Measurements from ENCODE around the gene CLDN4. TPM values are rescaled to one million over a fixed set of nuclear protein-coding genes. Genes with fewer than 3 reads are reported as not detected.
"Not testable (repeated sequence)": the region's sequence is repeated elsewhere in the genome, so short reads cannot be mapped to it uniquely, and the experiment has no call there.

CLDN4 gene, protein sequence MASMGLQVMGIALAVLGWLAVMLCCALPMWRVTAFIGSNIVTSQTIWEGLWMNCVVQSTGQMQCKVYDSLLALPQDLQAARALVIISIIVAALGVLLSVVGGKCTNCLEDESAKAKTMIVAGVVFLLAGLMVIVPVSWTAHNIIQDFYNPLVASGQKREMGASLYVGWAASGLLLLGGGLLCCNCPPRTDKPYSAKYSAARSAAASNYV
- 0.79 TPM for total RNA-seq
- polyA plus RNA-seq = under 1 TPM; 0.10 to 0.63 (median 0.23) TPM

- H3K27me3 ChIP-seq (ENCODE audit: control insufficient read depth, insufficient read depth, low read length) = no peaks in the 10 kb centered on the region
- no peaks in the 10 kb centered on the region for H3K36me3 ChIP-seq (ENCODE audit: control insufficient read depth, insufficient read depth, low read length)
- Mint-ChIP-seq H3K4me3 (peak within 1 kb of the TSS in 2 of 4 donors; percentile 38 to 41), H3K4me1 (peaks cover 14 to 38% (median 27%) of the 10 kb centered on the region in 4 donors), H3K27ac (peak within 1 kb of the TSS in 2 of 3 donors; percentile 35 to 89), H3K27me3 (no peaks in the 10 kb centered on the region), H3K36me3 (no peaks in the 10 kb centered on the region), H3K9me3 (peaks cover 0 to 2% (median 0%) of the 10 kb centered on the region in 7 donors)
- peaks cover 26% of the 10 kb centered on the region for H3K4me1 ChIP-seq (ENCODE audit: control insufficient read depth, insufficient read depth, low read length, poor library complexity, severe bottlenecking)
- H3K4me3 ChIP-seq (ENCODE audit: low read depth, low read length) = no peak within 1 kb of the TSS
- no peaks in the 10 kb centered on the region for H3K9me3 ChIP-seq (ENCODE audit: control insufficient read depth in 2 of 2, low read length in 2 of 2)
- no peak within 1 kb of the TSS for H3K27ac ChIP-seq (ENCODE audit: insufficient read depth, low read length, poor library complexity, severe bottlenecking)
- no peak for ATAC-seq (ENCODE audit: low read depth in 2 of 2)
- DNase-seq = no peak
These were observed at the start of gene CLDN4 for GRCh38 chr7:73830681-73831583. CLDN4 (plus strand) TSS chr7:73830996; CDS start chr7:73831202, 206 bp downstream.

GRCh38 chr7:73786588-73786987, 44.2 kb upstream of the CLDN4 start:
- no peak overlapping the region for H3K27ac ChIP-seq (ENCODE audit: insufficient read depth, low read length, poor library complexity, severe bottlenecking)
- no peak overlapping the region for H3K4me3 Mint-ChIP-seq
- H3K36me3 Mint-ChIP-seq = no peaks in the 10 kb centered on the region
- no peak overlapping the region for H3K4me3 ChIP-seq (ENCODE audit: low read depth, low read length)
- H3K36me3 ChIP-seq (ENCODE audit: control insufficient read depth, insufficient read depth, low read length) = no peaks in the 10 kb centered on the region
- H3K27ac Mint-ChIP-seq = no peak overlapping the region
- H3K9me3 Mint-ChIP-seq = peaks cover 0 to 4% (median 2%) of the 10 kb centered on the region in 7 donors
- no peak for DNase-seq
- no peaks in the 10 kb centered on the region for H3K27me3 ChIP-seq (ENCODE audit: control insufficient read depth, insufficient read depth, low read length)
- peaks cover 17% of the 10 kb centered on the region for H3K27me3 Mint-ChIP-seq
- H3K4me1 Mint-ChIP-seq = no peaks in the 10 kb centered on the region
- ATAC-seq (ENCODE audit: low read depth in 2 of 2) = no peak
- H3K9me3 ChIP-seq (ENCODE audit: control insufficient read depth in 2 of 2, low read length in 2 of 2) = no peaks in the 10 kb centered on the region
- no peaks in the 10 kb centered on the region for H3K4me1 ChIP-seq (ENCODE audit: control insufficient read depth, insufficient read depth, low read length, poor library complexity, severe bottlenecking)

DNA sequence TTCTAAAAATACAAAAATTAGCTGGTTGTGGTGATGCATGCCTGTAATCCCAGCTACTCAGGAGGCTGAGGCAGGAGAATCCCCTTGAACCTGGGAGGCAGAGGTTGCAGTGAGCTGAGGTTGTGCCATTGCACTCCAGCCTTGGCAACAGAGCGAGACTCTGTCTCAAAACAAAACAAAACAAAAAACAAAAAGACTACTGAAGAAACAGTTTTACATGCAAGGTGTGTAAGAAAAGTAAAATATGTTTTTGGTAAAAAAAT, 43.1 kb upstream of the CLDN4 start:
- not testable (repeated sequence) for H3K27ac Mint-ChIP-seq; H3K9me3 Mint-ChIP-seq; H3K36me3 ChIP-seq (ENCODE audit: control insufficient read depth, insufficient read depth, low read length); H3K4me1 ChIP-seq (ENCODE audit: control insufficient read depth, insufficient read depth, low read length, poor library complexity, severe bottlenecking); H3K4me3 Mint-ChIP-seq; H3K27ac ChIP-seq (ENCODE audit: insufficient read depth, low read length, poor library complexity, severe bottlenecking); H3K9me3 ChIP-seq (ENCODE audit: control insufficient read depth in 2 of 2, low read length in 2 of 2); DNase-seq; ATAC-seq (ENCODE audit: low read depth in 2 of 2); H3K4me1 Mint-ChIP-seq; H3K36me3 Mint-ChIP-seq; H3K27me3 ChIP-seq (ENCODE audit: control insufficient read depth, insufficient read depth, low read length); H3K4me3 ChIP-seq (ENCODE audit: low read depth, low read length)
- peaks cover 17% of the 10 kb centered on the region for H3K27me3 Mint-ChIP-seq

DNA sequence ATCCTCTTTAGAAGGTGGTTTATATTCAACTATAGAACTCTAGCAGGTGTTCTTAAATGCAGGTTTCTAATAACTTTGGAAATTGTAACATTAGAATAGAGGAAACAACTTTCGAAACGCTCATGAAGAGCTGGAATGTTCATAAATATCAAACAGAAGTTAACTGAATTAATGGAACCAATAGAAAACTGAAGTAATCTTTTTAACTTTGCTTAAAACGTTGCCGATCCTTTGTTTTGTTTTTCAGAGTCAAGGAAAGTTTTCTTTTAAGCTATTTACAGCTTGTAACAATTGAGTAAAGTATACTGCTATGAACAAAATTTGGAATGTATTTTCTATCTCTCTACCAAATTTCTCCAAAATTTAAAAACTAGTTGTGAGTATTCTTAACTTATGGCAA, 41.7 kb upstream of the CLDN4 start:
- no peak overlapping the region for H3K27ac Mint-ChIP-seq
- no peaks in the 10 kb centered on the region for H3K4me1 Mint-ChIP-seq
- ATAC-seq (ENCODE audit: low read depth in 2 of 2) (no peak), DNase-seq (no peak)
- Histone ChIP-seq H3K27ac (ENCODE audit: insufficient read depth, low read length, poor library complexity, severe bottlenecking) (no peak overlapping the region), H3K4me1 (ENCODE audit: control insufficient read depth, insufficient read depth, low read length, poor library complexity, severe bottlenecking) (no peaks in the 10 kb centered on the region), H3K9me3 (ENCODE audit: control insufficient read depth in 2 of 2, low read length in 2 of 2) (no peaks in the 10 kb centered on the region), H3K4me3 (ENCODE audit: low read depth, low read length) (no peak overlapping the region), H3K27me3 (ENCODE audit: control insufficient read depth, insufficient read depth, low read length) (no peaks in the 10 kb centered on the region), H3K36me3 (ENCODE audit: control insufficient read depth, insufficient read depth, low read length) (no peaks in the 10 kb centered on the region)
- H3K4me3 Mint-ChIP-seq = no peak overlapping the region
- H3K36me3 Mint-ChIP-seq = no peaks in the 10 kb centered on the region
- H3K9me3 Mint-ChIP-seq = peaks cover 0 to 4% (median 2%) of the 10 kb centered on the region in 7 donors
- H3K27me3 Mint-ChIP-seq = peaks cover 12% of the 10 kb centered on the region

GRCh38 chr7:73791170-73791690, 39.6 kb upstream of the CLDN4 start:
- not testable (repeated sequence) for H3K27ac Mint-ChIP-seq; H3K27ac ChIP-seq (ENCODE audit: insufficient read depth, low read length, poor library complexity, severe bottlenecking); DNase-seq; H3K9me3 ChIP-seq (ENCODE audit: control insufficient read depth in 2 of 2, low read length in 2 of 2); H3K36me3 Mint-ChIP-seq; H3K4me3 ChIP-seq (ENCODE audit: low read depth, low read length); H3K27me3 ChIP-seq (ENCODE audit: control insufficient read depth, insufficient read depth, low read length); H3K4me1 ChIP-seq (ENCODE audit: control insufficient read depth, insufficient read depth, low read length, poor library complexity, severe bottlenecking); H3K4me3 Mint-ChIP-seq; H3K9me3 Mint-ChIP-seq; H3K4me1 Mint-ChIP-seq; ATAC-seq (ENCODE audit: low read depth in 2 of 2); H3K36me3 ChIP-seq (ENCODE audit: control insufficient read depth, insufficient read depth, low read length)
- H3K27me3 Mint-ChIP-seq = peaks cover 12% of the 10 kb centered on the region

DNA sequence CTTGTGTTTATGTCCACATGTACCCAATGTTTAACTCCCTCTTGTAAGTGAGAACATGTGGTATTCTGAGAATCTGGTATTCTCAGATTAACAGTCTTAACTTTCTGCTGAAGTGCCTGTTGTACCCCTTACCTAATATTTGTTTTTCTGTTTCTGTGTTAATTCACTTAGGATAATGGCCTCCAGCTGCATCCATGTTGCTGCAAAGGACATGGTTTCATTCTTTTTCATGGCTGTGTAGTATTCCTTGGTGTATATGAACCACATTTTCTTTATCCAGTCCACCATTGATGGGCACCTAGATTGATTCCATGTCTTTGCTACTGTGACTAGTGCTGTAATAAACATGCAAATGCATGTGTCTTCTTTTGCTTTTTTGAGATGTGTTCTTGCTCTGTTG, 35.6 kb upstream of the CLDN4 start:
- not testable (repeated sequence) for H3K27me3 ChIP-seq (ENCODE audit: control insufficient read depth, insufficient read depth, low read length); H3K4me1 ChIP-seq (ENCODE audit: control insufficient read depth, insufficient read depth, low read length, poor library complexity, severe bottlenecking)

GRCh38 chr7:73796656-73797055, 34.1 kb upstream of the CLDN4 start:
- not testable (repeated sequence) for H3K4me3 Mint-ChIP-seq; ATAC-seq (ENCODE audit: low read depth in 2 of 2)

More for the DNA sequence above, 35.6 kb upstream of the CLDN4 start:
- ATAC-seq (ENCODE audit: low read depth in 2 of 2); H3K27ac Mint-ChIP-seq; H3K9me3 Mint-ChIP-seq; H3K36me3 Mint-ChIP-seq; H3K4me3 ChIP-seq (ENCODE audit: low read depth, low read length); H3K36me3 ChIP-seq (ENCODE audit: control insufficient read depth, insufficient read depth, low read length); DNase-seq; H3K27ac ChIP-seq (ENCODE audit: insufficient read depth, low read length, poor library complexity, severe bottlenecking); H3K9me3 ChIP-seq (ENCODE audit: control insufficient read depth in 2 of 2, low read length in 2 of 2); H3K4me1 Mint-ChIP-seq; H3K4me3 Mint-ChIP-seq: not testable (repeated sequence)
- H3K27me3 Mint-ChIP-seq = peaks cover 12% of the 10 kb centered on the region

More at GRCh38 chr7:73796656-73797055, 34.1 kb upstream of the CLDN4 start:
- not testable (repeated sequence) for H3K4me3 ChIP-seq (ENCODE audit: low read depth, low read length); H3K4me1 ChIP-seq (ENCODE audit: control insufficient read depth, insufficient read depth, low read length, poor library complexity, severe bottlenecking); H3K27ac ChIP-seq (ENCODE audit: insufficient read depth, low read length, poor library complexity, severe bottlenecking); H3K36me3 Mint-ChIP-seq; H3K27me3 ChIP-seq (ENCODE audit: control insufficient read depth, insufficient read depth, low read length); H3K4me1 Mint-ChIP-seq; H3K27ac Mint-ChIP-seq; H3K9me3 Mint-ChIP-seq; H3K9me3 ChIP-seq (ENCODE audit: control insufficient read depth in 2 of 2, low read length in 2 of 2); DNase-seq; H3K36me3 ChIP-seq (ENCODE audit: control insufficient read depth, insufficient read depth, low read length)
- H3K27me3 Mint-ChIP-seq = peaks cover 10% of the 10 kb centered on the region
